ENCODE measurements around the gene PHKA2.

DNA sequence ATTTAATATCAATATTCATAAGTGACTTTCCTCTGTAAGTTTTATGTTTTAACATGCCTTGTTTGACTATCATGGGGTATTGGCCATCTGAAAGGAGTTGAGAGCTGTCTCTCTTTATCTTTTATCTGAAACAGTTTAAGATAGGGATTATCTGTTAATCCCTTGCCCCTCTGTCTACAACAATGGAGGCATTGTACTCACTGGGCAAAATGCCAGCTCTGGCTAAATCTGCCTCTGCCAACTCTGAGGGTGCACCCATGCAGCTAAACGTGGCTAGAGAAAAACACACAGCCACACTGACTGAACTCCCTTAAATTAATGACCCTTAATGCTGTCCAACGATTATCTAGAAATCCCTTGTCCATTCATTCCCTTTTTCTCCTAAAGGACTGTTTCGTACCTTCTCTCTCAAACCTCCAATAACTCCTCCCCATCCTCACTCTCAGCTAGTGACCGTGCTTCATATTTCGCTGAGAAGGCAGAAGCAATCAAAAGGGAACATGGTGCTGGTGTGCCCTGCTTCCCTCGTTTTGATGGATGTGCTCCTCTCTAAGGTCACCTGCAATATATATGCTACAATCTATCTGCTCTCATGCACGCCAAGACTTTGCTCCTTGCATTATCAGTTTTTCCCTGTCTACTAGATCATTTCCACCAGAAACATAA is 10.3 kb downstream of the PHKA2 start:
- TF ChIP-seq, protein P1, sequence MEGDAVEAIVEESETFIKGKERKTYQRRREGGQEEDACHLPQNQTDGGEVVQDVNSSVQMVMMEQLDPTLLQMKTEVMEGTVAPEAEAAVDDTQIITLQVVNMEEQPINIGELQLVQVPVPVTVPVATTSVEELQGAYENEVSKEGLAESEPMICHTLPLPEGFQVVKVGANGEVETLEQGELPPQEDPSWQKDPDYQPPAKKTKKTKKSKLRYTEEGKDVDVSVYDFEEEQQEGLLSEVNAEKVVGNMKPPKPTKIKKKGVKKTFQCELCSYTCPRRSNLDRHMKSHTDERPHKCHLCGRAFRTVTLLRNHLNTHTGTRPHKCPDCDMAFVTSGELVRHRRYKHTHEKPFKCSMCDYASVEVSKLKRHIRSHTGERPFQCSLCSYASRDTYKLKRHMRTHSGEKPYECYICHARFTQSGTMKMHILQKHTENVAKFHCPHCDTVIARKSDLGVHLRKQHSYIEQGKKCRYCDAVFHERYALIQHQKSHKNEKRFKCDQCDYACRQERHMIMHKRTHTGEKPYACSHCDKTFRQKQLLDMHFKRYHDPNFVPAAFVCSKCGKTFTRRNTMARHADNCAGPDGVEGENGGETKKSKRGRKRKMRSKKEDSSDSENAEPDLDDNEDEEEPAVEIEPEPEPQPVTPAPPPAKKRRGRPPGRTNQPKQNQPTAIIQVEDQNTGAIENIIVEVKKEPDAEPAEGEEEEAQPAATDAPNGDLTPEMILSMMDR (conservative IDR thresholded peaks at IDR 0.05 in 1 of 2, IDR thresholded peaks at IDR 0.05 in 1 of 2; ENCODE audit: low read depth in 1 of 2, low read length in 2 of 2): no peak
- no peak for TF ChIP-seq EZH2 (IDR thresholded peaks at IDR 0.05; ENCODE audit: low read length, missing control alignments)

Data from fibroblast of lung (primary cell).